NCI-H510A (cell line): ENCODE results near the gene C9orf78.
"Not testable (repeated sequence)": the region's sequence is repeated elsewhere in the genome, so short reads cannot be mapped to it uniquely, and the experiment has no call there.

ENCODE experiments used
- DNase-seq: peaks from one replicate; lab custom pipeline; 2025; lab: John Stamatoyannopoulos, UW

C9orf78 gene

GRCh38 chr9:129810116-129810515, 25.0 kb downstream of the C9orf78 start:
- DNase-seq: no peak

- no peak for DNase-seq
Observed at GRCh38 chr9:129809346-129809745, 25.7 kb downstream of the C9orf78 start.

- no peak for DNase-seq
Observed at GRCh38 chr9:129806061-129806460, 29.0 kb downstream of the C9orf78 start.

DNA sequence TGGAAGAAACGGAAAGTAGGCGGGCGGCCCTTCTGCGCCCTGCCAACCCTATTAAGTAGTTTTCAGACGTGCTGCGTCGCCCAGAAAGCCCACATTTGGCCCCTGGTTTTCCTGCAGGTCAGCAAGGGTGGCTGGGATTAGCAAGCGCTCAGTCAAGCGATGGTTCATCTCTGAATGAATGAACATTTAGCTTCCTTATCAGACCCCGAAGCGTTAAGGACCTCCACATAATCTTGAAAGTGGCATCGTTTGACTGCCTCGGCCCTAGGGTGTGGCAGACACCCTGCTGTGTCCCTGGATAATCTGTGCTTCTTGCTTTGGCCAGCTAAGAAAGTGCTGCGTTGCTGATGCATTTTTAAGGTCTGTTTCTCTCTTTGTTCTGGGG, 31.4 kb downstream of the C9orf78 start:
- no peak for DNase-seq

DNA sequence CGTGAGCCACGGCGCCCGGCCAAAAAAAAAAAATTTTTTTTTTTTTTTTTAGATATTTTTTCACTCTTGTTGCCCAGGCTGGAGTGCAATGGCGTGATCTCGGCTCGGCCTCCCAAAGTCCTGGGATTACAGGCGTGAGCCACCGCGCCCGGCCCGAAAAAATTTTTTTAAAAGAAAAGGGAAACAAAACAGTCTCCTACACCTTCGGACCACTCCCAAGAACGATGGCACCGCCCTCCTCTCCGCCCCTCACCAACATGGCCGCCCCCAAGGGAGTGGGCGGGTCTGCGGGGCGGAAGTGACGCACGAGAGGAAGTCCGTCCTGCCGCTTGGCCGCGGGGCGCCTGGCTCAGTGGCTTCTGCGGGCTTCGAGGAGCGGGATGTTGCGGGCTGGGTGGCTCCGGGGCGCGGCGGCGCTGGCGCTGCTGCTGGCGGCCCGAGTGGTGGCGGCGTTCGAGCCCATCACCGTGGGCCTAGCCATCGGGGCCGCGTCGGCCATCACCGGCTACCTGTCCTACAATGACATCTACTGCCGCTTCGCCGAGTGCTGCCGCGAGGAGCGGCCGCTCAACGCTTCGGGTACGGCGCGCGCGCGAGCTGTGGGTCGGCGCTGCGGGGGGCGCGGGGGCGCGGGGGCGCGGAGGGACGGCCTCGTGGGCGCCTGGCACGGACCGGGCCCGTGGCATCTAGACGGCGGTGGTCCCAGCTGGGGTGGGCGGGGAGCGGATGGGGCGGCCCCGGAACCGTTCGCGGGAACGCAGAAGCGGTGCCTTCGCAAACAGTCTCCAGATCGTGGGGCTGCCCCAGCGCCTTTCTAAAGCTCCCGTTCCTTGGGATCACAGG, 32.0 kb downstream of the C9orf78 start, which contains the start of gene TOR1B:
TSS of gene TOR1B (plus strand) at position 352 of the 843 bp plus-strand sequence. CDS start at position 381, 29 bp downstream.
- DNase-seq: peak; percentile 77

DNA sequence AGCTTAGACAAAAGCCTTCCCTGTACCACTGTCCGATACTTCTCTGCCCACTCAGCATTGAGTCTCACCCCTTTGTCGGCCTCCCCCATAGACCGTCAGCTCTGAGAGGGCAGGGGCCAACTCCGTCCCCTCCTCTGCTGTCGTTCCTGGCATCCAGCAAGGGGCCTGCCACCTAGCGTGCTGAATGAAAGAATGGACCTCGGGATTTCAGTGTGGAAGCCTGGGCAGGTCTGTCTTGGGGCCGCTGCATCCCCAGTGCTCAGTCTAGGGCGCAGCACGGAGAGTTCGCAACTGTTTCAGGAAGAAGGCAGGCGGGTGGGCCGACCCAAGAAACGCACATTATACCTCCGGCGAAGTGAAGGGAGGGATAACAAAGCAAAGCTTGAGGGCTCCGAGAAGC, 33.6 kb downstream of the C9orf78 start:
- no peak for DNase-seq

DNA sequence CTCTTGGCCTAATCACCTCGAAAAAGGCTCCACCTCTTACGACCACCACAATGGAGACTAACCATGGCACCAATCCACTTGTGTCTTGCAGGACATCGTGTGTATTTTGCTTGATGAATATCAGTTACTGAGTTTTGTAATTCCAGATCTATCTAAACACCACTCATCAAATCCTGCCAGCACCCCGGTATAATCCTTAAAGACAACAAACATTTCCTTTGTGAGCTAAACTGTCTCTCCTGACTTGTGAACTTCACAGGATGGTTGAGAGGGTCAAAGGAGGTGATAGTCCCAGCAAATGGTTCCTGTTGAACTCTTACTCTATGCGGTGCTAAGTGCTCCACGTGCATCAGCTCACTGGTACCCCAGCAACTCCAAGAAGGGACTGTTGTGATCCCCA, 36.1 kb downstream of the C9orf78 start:
- DNase-seq: no peak

DNA sequence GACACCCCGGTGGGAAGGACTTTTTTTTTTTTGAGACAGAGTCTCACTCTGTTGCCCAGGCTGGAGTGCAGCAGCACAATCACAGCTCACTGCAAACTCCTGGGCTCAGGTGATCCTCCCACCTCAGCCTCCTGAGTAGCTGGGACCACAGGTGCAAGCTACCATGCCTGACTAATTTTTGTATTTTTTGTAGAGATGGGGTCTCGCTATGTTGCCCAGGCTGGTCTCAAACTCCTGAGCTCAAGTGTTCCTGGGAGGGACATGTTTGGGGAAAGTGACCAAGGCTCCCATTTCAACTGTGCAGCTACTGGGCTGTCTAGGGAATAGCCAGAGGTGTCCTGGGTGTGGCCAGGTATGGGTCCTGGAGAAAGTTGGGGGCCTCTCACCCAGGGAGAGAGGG, 39.0 kb downstream of the C9orf78 start:
- not testable (repeated sequence) for DNase-seq

DNA sequence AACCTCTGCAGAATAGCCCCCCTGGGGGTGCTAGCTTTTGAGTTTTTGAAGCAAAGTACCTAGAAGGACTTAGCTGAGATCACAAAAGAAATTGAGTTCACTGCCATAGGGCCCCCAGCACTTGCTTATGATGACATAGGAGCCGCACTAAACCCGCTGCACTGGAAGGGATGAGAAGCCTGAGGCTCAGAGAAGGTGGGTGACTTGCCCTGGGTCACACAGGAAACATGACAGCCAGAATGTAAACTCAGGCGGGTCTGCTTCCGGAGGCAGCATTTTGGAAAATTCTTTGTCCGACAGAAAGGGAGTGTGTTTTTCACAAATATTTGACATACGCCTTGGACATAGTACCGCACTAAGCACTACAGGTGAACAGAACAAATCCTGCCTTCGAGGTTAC, 40.5 kb downstream of the C9orf78 start:
- no peak for DNase-seq

DNA sequence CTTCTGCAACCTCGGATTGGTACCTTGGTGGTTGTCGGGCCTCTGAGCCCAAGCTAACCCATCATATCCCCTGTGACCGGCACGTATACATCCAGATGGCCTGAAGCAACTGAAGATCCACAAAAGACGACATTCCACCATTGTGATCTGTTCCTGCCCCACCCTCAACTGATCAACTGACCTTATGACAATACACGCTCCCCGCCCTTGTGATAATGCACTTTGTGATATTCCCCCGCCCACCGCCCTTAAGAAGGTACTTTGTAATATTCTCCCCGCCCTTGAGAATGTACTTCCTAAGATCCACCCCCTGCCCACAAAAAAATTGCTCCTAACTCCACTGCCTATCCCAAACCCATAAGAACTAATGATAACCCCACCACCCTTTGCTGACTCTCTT, 48.6 kb downstream of the C9orf78 start:
- no peak for DNase-seq

DNA sequence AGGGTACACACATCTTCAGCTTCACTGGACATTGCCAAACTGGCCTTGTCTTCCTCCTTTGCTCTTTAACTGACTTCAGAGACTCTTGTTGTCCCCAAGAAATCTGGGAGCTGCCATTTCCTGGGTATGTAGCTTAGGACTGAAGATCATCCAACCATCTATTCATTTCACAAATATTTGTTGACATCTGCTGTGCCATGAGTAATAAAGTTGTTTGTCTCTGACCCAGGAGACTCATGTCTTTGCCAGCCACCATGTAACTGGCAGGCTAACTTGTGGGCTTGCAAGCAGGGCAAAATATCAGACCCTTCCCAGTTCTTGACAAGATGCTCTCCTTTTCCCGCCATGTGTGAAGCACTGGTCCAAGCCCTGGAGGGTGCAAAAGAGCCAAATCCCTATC, 49.2 kb downstream of the C9orf78 start:
- DNase-seq: no peak

DNA sequence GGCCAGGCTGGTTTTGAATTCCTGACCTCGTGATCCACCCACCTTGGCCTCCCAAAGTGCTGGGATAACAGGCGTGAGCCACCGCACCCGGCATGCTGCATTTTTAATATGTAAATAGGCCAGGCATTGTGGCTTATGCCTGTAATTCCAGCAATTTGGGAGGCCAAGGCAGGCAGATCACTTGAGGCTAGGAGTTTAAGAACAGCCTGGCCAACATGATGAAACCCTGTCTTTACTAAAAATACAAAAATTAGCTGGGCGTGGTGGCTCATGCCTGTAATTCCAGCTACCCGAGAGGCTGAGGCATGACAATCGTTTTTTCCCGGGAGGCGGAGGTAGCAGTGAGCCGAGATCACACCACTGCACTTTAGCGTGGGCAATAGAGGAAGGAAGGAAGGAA, 50.1 kb downstream of the C9orf78 start:
- DNase-seq: not testable (repeated sequence)

- peak; percentile 19 for DNase-seq
Observed at GRCh38 chr9:129783516-129784361, 51.3 kb downstream of the C9orf78 start.

DNA sequence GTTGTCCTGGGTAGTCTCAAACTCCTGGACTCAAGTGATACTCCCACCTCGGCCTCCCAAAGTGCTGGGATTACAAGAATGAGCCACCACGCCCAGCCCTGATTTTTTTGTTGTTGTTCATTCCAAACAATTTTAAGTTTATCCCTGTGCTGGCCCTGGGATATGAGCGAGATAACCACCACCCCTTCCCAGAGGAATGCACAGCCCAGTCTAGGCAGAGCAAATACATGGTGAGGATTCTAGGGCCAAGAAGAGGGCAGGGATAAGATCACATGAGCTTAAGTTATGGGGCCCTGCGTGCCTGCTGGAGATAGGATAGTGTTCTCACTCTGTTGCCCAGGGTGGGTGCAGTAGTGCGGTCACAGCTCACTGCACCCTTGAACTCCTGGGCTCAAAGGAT, 53.1 kb downstream of the C9orf78 start:
- DNase-seq: no peak

DNA sequence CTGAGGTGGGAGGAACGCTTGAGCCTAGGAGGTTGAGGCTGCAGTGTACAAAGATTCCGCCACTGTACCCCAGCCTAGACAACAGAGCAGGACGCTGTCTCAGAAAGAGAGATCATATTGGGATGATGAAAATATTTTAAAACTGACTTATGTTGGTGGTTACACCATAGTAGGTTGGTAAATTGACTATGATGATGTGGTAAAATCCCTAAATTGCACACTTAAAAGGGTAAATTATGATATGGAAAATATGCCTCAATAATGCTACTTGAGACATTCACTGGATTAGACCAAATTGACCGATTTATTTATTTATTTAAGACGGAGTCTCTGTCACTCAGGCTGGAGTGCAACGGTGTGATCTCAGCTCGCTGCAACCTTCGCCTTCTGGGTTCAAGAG, 53.9 kb downstream of the C9orf78 start:
- no peak for DNase-seq

GRCh38 chr9:129779560-129780190, 55.4 kb downstream of the C9orf78 start:
- DNase-seq: no peak

GRCh38 chr9:129778469-129778868, 56.6 kb downstream of the C9orf78 start:
- no peak for DNase-seq

- no peak for DNase-seq
Observed at GRCh38 chr9:129777769-129778130, 57.3 kb downstream of the C9orf78 start.
